ENCODE measurements around the gene LGR5. TPM values are rescaled to one million over a fixed set of nuclear protein-coding genes. Genes with fewer than 3 reads are reported as not detected.

Gene LGR5, protein sequence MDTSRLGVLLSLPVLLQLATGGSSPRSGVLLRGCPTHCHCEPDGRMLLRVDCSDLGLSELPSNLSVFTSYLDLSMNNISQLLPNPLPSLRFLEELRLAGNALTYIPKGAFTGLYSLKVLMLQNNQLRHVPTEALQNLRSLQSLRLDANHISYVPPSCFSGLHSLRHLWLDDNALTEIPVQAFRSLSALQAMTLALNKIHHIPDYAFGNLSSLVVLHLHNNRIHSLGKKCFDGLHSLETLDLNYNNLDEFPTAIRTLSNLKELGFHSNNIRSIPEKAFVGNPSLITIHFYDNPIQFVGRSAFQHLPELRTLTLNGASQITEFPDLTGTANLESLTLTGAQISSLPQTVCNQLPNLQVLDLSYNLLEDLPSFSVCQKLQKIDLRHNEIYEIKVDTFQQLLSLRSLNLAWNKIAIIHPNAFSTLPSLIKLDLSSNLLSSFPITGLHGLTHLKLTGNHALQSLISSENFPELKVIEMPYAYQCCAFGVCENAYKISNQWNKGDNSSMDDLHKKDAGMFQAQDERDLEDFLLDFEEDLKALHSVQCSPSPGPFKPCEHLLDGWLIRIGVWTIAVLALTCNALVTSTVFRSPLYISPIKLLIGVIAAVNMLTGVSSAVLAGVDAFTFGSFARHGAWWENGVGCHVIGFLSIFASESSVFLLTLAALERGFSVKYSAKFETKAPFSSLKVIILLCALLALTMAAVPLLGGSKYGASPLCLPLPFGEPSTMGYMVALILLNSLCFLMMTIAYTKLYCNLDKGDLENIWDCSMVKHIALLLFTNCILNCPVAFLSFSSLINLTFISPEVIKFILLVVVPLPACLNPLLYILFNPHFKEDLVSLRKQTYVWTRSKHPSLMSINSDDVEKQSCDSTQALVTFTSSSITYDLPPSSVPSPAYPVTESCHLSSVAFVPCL
- 0.06 TPM in 2 replicates for total RNA-seq (2014; rRNA removed)
- polyA plus RNA-seq (2012): 0.67 TPM

GRCh38 chr12:71439613-71440344, at the start of gene LGR5:
Gene LGR5 (plus strand): TSS chr12:71439798. CDS start chr12:71440081, 283 bp downstream.
- peak; percentile 21 for DNase-seq (ENCODE audit: low read depth)

DNA sequence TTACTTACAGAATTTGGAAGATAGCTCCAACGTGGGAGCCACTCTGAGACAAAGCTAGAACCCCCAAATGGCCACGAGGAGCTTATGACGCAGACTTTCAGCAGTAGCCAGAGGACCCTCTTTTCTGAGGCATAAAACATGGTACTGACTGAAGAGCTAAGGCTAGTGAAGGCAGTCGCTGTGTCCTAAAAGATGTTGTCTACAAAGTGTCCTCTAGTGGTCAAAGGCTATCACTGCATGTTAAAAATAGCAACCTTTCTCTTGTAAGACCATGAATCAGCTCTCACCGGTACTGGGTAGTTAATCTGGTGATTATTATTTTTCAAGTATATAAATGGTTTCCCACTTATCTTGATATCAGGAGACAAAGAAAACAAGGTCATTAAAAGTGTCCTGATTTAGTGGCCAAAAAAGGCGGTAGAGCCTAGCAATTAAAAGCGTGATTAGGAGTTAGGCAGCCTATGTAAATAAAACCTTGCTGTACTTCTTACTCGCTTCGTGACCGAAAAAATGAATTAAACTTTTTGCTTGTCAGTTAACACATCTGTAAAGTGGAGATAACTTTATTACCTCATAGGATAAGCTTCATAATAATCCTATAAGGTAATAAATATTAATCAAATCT, 47.0 kb upstream of the LGR5 start:
- DNase-seq (ENCODE audit: low read depth): peak; percentile 78

DNA sequence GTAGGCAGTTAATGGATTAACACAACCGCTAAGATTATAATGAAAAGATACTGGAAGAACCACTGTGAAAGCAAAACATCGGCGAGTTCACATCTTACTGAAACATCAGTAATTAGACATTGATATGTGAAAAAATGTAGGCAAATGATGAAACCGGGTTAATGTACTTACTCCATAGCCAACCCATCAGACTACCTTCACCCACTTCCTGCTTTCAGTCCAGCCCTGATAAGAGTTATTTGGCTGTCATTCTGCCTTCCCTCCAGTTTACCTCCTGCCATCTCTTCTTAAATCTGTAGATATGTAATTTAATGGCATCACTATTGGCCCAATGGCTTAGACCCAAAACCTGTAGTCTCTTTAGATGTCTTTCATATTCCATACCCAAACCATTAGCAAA, 46.0 kb upstream of the LGR5 start:
- DNase-seq (ENCODE audit: low read depth): no peak

DNA sequence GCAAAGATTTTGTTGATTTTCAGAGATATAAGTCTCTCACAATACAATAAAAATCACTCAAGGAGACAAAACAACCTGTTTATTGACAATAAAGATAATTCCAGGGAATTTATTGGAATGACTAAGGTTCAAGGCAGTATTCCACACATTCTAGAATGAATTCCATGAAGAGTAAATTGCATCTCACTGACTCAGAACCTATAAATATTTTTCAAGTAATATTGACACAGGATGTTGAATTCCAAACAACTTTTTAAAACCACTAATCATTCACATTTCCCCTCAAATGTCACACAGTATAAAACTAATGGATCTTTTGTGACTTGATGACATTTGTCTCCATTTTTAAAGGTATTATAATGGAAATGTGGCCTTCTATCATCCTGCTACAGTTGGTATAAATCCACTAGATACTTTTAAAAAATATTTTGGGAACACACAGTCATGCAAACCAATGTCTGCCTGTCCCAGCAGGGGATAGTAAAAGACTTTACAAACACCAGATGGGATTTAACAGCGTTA, 42.1 kb upstream of the LGR5 start:
- DNase-seq (ENCODE audit: low read depth): peak; percentile 58

DNA sequence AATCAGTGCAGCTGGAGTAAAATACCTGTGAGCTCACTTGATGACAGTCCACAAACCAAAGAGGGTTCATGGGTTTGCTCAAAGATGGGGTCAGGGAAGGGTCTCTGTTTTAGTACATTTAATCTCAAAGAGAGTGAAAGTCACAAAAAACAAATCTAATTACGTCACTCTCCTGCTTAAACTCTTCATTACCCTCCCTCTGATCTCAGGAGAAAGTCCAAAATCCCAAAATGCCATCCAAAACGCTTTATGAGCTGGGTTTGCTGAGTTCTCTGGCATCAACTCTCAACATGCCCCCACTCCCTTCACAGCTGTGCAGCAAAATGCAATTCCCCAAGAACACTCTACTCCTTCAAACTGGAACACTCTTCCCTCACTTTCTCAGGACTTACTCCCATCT, 40.4 kb upstream of the LGR5 start:
- DNase-seq (ENCODE audit: low read depth): no peak

GRCh38 chr12:71400481-71400880, 39.1 kb upstream of the LGR5 start:
- DNase-seq (ENCODE audit: low read depth): no peak

- DNase-seq (ENCODE audit: low read depth): no peak
Observed at GRCh38 chr12:71405884-71406283, 33.7 kb upstream of the LGR5 start.

- no peak for DNase-seq (ENCODE audit: low read depth)
Observed at GRCh38 chr12:71407732-71408131, 31.9 kb upstream of the LGR5 start.

DNA sequence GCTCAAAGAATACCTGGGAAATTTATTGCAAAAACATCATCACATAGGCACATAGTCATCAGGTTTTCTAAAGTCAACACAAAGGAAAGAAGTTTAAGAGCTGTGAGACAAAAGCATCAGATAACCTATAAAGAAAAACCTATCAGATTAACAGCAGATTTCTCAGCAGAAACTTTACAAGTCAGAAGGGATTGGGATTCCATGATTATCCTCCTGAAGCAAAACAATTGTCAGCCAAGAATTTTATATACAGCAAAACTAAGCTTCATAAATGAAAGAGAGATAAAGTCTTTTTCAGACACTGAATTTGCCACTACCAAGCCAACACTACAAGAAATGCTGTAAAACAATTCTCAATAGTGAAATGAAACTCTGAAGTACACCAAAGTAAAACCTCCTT, 28.8 kb upstream of the LGR5 start:
- DNase-seq (ENCODE audit: low read depth): no peak

- DNase-seq (ENCODE audit: low read depth): no peak
Observed at GRCh38 chr12:71411635-71412034, 28.0 kb upstream of the LGR5 start.

DNA sequence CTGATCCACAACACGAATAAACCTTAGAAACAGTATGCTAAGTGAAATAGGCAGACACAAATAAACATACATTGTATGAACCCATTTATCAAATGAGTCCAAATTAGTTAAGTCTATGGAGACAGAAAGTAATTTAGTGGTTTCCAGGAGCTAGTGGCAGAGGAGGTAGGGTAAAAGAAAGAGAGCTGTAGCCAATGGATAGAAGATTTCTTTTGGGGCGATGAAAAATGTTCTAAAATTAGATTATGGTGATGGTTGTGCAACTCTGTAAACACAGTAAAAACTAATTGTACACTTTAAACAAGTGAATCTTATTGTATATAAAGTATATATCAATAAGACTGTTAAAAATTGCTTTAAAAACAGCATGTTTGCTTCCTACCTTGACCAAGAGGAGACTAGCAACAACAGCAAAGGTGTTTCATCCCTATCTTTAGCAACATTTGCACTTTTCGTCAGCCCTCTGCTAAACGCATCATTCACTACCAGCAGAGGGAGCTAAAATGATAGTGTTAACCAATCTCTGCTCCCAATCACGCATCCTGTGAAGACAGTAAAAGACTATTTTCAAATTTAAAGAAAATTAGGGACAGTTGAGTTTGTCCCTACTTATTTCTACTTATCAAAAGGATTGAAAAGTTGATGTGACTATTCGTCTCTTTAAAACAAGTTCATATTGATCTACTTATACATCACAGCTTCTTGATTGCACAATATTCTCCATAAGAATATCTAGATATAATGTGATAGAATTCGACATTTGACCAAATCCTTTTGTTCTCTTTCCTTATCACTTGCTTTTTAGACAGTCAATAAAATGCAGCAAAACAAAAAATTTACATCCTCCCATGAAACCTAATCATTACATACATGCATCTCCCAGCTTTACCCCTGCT, 24.0 kb upstream of the LGR5 start:
- peak; percentile 50 for DNase-seq (ENCODE audit: low read depth)

DNA sequence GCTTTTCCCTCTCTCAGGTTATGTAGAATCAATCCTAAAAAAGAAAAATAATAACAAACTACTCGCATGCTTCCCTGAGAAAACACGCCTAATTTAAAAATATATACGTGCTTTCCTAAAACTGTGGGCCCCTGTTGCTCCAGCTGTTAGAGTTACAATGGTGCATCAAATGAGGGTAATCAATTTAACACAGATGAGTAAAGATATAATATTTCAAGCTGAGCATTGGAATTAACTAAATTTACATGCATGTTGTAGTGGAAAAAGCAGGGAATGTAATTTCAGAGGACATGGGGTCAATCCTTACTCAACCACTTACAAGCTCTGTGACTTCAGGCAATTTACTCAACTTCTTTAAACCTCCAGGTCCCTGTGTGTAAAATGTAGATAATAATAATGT, 22.4 kb upstream of the LGR5 start:
- DNase-seq (ENCODE audit: low read depth): no peak

DNA sequence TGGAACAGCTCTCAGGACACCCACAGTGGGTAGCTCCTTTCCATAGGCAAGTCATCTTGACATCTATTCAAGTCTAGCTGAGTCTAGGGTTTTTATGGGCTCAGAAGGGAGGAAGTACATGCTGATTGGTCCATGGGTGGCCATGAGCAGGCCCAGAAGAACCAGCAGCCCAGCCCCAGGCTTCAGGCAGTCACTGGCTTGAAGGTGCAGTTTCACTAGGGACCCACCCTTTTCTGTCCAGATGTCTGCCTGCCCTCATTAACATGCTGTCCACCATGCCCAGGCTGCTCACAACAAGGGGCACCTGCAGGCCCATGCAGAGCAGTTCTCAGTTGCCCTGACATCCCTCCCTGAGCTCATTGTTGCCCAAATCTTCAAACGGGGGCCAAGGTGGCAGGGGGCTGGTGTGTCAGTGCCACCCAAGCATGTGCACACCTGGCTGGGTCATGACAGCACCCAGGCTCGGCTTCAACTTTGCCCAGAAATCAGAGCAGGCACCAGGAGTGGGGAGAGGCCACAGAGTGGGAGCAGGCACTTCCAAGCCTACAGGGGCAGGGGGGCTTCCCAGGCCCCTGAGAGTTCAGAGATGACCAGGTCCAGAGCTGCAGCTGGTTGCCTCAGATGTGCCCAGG, 18.7 kb upstream of the LGR5 start:
- DNase-seq (ENCODE audit: low read depth): no peak

GRCh38 chr12:71425568-71426299, 13.9 kb upstream of the LGR5 start:
- no peak for DNase-seq (ENCODE audit: low read depth)

GRCh38 chr12:71426300-71427047, 13.1 kb upstream of the LGR5 start:
- no peak for DNase-seq (ENCODE audit: low read depth)

GRCh38 chr12:71430756-71431155, 8.8 kb upstream of the LGR5 start:
- no peak for DNase-seq (ENCODE audit: low read depth)

DNA sequence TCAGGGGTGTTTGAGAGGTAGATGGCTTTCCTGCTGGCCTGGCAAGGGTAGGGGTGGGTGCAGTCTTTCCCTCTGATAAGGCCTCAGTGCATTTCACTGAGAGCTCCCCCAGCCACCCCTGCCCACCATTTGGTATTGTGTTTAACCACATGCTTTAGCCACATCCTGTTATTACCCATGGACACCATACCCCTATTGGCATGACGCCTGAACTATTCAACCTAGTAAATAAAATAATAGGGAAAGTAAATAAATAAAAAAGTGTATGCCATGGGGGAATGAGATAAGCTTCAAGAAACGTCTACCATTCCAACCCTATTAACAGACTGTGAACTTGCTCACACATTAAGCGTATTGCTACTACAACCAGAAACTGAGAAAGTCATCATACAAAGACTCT, 7.6 kb upstream of the LGR5 start:
- DNase-seq (ENCODE audit: low read depth): no peak

- no peak for DNase-seq (ENCODE audit: low read depth)
Observed at GRCh38 chr12:71432936-71433335, 6.7 kb upstream of the LGR5 start.

Data from LHCN-M2 (cell line).